ENCODE measurements around the gene DNAH3. TPM values are rescaled to one million over a fixed set of nuclear protein-coding genes. Genes with fewer than 3 reads are reported as not detected.
"Not testable (repeated sequence)": the region's sequence is repeated elsewhere in the genome, so short reads cannot be mapped to it uniquely, and the experiment has no call there.

Gene DNAH3
- polyA plus RNA-seq, 2 of the 4 experiments (the other 2 are of a cell fraction), result 0.37 to 0.81 TPM

- WGBS (ENCODE audit: missing lambda C conversion rate), result 0% methylated on average over 1 of the region's 1 CpG
- Histone ChIP-seq H3K9me3 (peaks cover 3% of the 10 kb centered on the region; the same call in 1 of the 3 replicates), H3K27ac (no peak overlapping the region), H3K4me1 (peaks cover 14% of the 10 kb centered on the region), H3K4me2 (no peak overlapping the region), H3K4me3 (no peak overlapping the region)
- TF ChIP-seq ELK1 (IDR thresholded peaks at IDR 0.05; ENCODE audit: low read depth, low read length) (no peak), CHD2 (IDR thresholded peaks at IDR 0.05; ENCODE audit: low read length, partially characterized antibody) (no peak), ZSCAN20 (CRISPR knock-in tag; IDR thresholded peaks at IDR 0.05) (no peak), BCL3 (IDR thresholded peaks at IDR 0.05) (no peak), ESRRA (IDR thresholded peaks at IDR 0.05; ENCODE audit: borderline replicate concordance, low read length) (no peak), HMGXB4 (CRISPR knock-in tag; IDR thresholded peaks at IDR 0.05; ENCODE audit: borderline replicate concordance) (no peak), ZNF302 (CRISPR knock-in tag; IDR thresholded peaks at IDR 0.05) (no peak), POLR2A (IDR thresholded peaks at IDR 0.05; ENCODE audit: low read length) (no peak), MAX (IDR thresholded peaks at IDR 0.05) (no peak), RAD21 (conservative IDR thresholded peaks at IDR 0.05 in 1 of 2, IDR thresholded peaks at IDR 0.05 in 1 of 2) (no peak), RCOR1 (IDR thresholded peaks at IDR 0.05; ENCODE audit: low read depth, low read length) (no peak), JUNB (IDR thresholded peaks at IDR 0.05) (no peak), FOSL2 (IDR thresholded peaks at IDR 0.05) (no peak), FOSL2 (CRISPR knock-in tag; IDR thresholded peaks at IDR 0.05) (no peak), NFE2L2 (conservative IDR thresholded peaks at IDR 0.05; ENCODE audit: low read length) (no peak), HES2 (IDR thresholded peaks at IDR 0.05) (no peak), MAFK (IDR thresholded peaks at IDR 0.05; ENCODE audit: partially characterized antibody) (no peak), E2F6 (IDR thresholded peaks at IDR 0.05; ENCODE audit: borderline replicate concordance, low read depth) (no peak), GATA3 (IDR thresholded peaks at IDR 0.05; ENCODE audit: borderline replicate concordance) (no peak)
- FAIRE-seq, result no peak
- POLR2A ChIA-PET, result no interaction called here
- no peak for ATAC-seq
- DNase-seq (ENCODE audit: low read depth in 1 of 2, low spot score in 1 of 2), result no peak
- CTCF ChIA-PET, result interaction anchor here (1.5 to 7.0 kb wide), 3 partner anchors 13 to 247 kb away, joined by 3 to 66 read pairs (median 7); no protein-coding TSS in a partner anchor
Measured at GRCh38 chr16:21097151-21097550, 53.5 kb downstream of the DNAH3 start.

GRCh38 chr16:21094719-21095118 lies 55.9 kb downstream of the DNAH3 start:
- H3K4me3 ChIP-seq; H3K4me1 ChIP-seq; H3K27ac ChIP-seq; H3K4me2 ChIP-seq; CTCF ChIA-PET; DNase-seq (ENCODE audit: low read depth in 1 of 2, low spot score in 1 of 2); ATAC-seq; POLR2A ChIA-PET; FAIRE-seq; H3K9me3 ChIP-seq: not testable (repeated sequence)
- WGBS (ENCODE audit: missing lambda C conversion rate), result 48% methylated on average over 2 of the region's 2 CpGs
- peak; percentile 18 for TF ChIP-seq ZFP36 (IDR thresholded peaks at IDR 0.05; ENCODE audit: borderline replicate concordance, partially characterized antibody)
